COLO829 (cell line): ENCODE measurements around the gene TCF4.

Experiments
- DNase-seq: peaks from one replicate; pipeline ENCODE4 v3.0.0; 2012; ENCODE audit warnings: low spot score

TCF4 gene

GRCh38 chr18:55503167-55503820 is 84.7 kb downstream of the TCF4 start:
- DNase-seq, result no peak

GRCh38 chr18:55501982-55502710 is 85.8 kb downstream of the TCF4 start:
- no peak for DNase-seq

GRCh38 chr18:55501579-55501978 is 86.4 kb downstream of the TCF4 start:
- no peak for DNase-seq

GRCh38 chr18:55500316-55501086 is 87.5 kb downstream of the TCF4 start:
- no peak for DNase-seq

GRCh38 chr18:55499526-55499925 is 88.5 kb downstream of the TCF4 start:
- DNase-seq, result no peak

GRCh38 chr18:55497825-55498403 is 90.1 kb downstream of the TCF4 start:
- DNase-seq, result no peak

GRCh38 chr18:55494899-55495298 is 93.1 kb downstream of the TCF4 start:
- DNase-seq, result no peak

- DNase-seq, result no peak
Observed at GRCh38 chr18:55494441-55494840, 93.6 kb downstream of the TCF4 start.

- DNase-seq, result no peak
Observed at GRCh38 chr18:55491616-55492015, 96.4 kb downstream of the TCF4 start.

- DNase-seq, result no peak
Observed at GRCh38 chr18:55489034-55489986, 98.7 kb downstream of the TCF4 start.

- DNase-seq, result no peak
Observed at GRCh38 chr18:55488473-55488872, 99.5 kb downstream of the TCF4 start.

- DNase-seq, result no peak
Observed at GRCh38 chr18:55487997-55488396, 100.0 kb downstream of the TCF4 start.

- no peak for DNase-seq
Observed at GRCh38 chr18:55486936-55487335, 101.1 kb downstream of the TCF4 start.

- no peak for DNase-seq
Observed at GRCh38 chr18:55485666-55486065, 102.3 kb downstream of the TCF4 start.

- no peak for DNase-seq
Observed at GRCh38 chr18:55484773-55485172, 103.2 kb downstream of the TCF4 start.

- no peak for DNase-seq
Observed at GRCh38 chr18:55483266-55483871, 104.6 kb downstream of the TCF4 start.

- no peak for DNase-seq
Observed at GRCh38 chr18:55479656-55480420, 108.2 kb downstream of the TCF4 start.

GRCh38 chr18:55477860-55478581 is 110.0 kb downstream of the TCF4 start:
- no peak for DNase-seq

GRCh38 chr18:55477499-55477859 is 110.5 kb downstream of the TCF4 start:
- no peak for DNase-seq

- no peak for DNase-seq
Observed at GRCh38 chr18:55475916-55476315, 112.1 kb downstream of the TCF4 start.
